Activated CD8-positive, alpha-beta memory T cell treated with anti-CD3 and anti-CD28 coated beads, Interleukin-2, amount 10 ng/mL, durations not matched to agents 7 days and 5 days (primary cell): ENCODE measurements around the gene GBP7. TPM values are rescaled to one million over a fixed set of nuclear protein-coding genes. Genes with fewer than 3 reads are reported as not detected.
"Not testable (repeated sequence)": the region's sequence is repeated elsewhere in the genome, so short reads cannot be mapped to it uniquely, and the experiment has no call there.

ENCODE experiments used
- ATAC-seq: fragments of 150-1000 bp; cut with Tn5 transposase; one replicate; pipeline ENCODE4 v1.10.0; 2021; ENCODE audit warnings: moderate library complexity
- CTCF ChIA-PET: fragments of 350-600 bp; sonication (Branson Sonifier 250); formaldehyde crosslinking; loops from one replicate; lab custom pipeline; 2021; ENCODE audit warnings: antibody characterized with exemption; lab: Charles Lee
- DNase-seq: peaks from one replicate; pipeline ENCODE4 v3.0.0-alpha.2; 2020
- H3K27ac Mint-ChIP-seq: one replicate; pipeline ENCODE4 v1.8.0; 2021; ENCODE audit warnings: mild to moderate bottlenecking, mixed read lengths
- H3K27me3 Mint-ChIP-seq: one replicate; pipeline ENCODE4 v1.8.0; 2021; ENCODE audit warnings: mixed read lengths
- H3K36me3 Mint-ChIP-seq: one replicate; pipeline ENCODE4 v1.8.0; 2021; ENCODE audit warnings: mild to moderate bottlenecking, mixed read lengths
- H3K4me1 Mint-ChIP-seq: one replicate; pipeline ENCODE4 v1.8.0; 2021; ENCODE audit warnings: mixed read lengths
- H3K4me3 Mint-ChIP-seq: one replicate; pipeline ENCODE4 v1.8.0; 2021; ENCODE audit warnings: mild to moderate bottlenecking, moderate library complexity, mixed read lengths
- H3K9me3 Mint-ChIP-seq: one replicate; pipeline ENCODE4 v1.8.0; 2022; ENCODE audit warnings: low read depth, mixed read lengths
- total RNA-seq, 2 experiments: library from RNA; stranded (reverse); gene quantifications; one replicate each; pipeline ENCODE4 v1.2.3, GENCODE V29; 2021

The GBP7 gene, protein sequence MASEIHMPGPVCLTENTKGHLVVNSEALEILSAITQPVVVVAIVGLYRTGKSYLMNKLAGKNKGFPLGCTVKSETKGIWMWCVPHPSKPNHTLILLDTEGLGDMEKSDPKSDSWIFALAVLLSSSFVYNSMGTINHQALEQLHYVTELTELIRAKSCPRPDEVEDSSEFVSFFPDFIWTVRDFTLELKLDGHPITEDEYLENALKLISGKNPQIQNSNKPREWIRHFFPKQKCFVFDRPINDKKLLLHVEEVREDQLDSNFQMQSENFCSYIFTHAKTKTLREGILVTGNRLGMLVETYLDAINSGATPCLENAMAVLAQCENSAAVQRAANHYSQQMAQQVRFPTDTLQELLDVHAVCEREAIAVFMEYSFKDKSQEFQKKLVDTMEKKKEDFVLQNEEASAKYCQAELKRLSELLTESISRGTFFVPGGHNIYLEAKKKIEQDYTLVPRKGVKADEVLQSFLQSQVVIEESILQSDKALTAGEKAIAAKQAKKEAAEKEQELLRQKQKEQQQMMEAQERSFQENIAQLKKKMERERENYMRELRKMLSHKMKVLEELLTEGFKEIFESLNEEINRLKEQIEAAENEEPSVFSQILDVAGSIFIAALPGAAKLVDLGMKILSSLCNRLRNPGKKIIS
- under 1 TPM; 0.18 to 0.28 TPM for total RNA-seq

DNA sequence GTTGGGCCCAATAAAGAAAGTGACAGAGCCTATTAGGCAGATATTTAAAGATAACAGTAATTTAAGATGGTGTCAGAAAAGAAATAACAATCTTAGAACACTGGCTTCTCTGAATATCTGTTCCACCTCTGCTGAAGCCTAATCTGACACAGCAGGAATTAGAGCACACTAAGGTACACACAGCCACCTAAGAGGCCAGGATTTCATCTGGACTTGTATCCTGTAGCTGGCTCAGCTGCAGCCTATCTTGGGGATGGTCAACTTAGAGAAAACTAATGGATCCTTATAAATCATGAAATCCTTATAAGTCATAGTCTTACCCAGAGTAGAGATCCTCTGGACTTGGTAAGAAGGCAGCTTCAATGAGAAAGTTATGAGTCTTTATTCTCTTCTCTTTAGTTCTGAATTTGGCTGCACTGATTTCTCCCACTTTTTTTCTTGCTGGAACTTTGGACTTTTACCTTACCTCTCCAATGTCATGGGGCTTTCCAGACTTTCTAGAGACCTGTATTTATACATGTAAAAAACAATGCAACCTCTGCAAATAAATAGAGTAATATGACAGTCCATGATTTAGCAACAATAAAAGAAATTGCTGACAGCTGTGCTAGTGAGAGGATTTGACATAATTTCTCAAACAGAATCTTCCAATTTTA is at the start of gene GBP7:
GBP7 (minus strand) TSS at position 403 of the 656 bp plus-strand sequence. CDS start 4,068 bp downstream, outside the sequence.
- H3K9me3 Mint-ChIP-seq, result peaks cover 6% of the 10 kb centered on the region
- H3K36me3 Mint-ChIP-seq, result peaks cover 28% of the 10 kb centered on the region
- DNase-seq, result no peak
- peaks cover 13% of the 10 kb centered on the region for H3K4me1 Mint-ChIP-seq
- no peak for ATAC-seq
- no peaks in the 10 kb centered on the region for H3K27me3 Mint-ChIP-seq
- no peak within 1 kb of the TSS for H3K4me3 Mint-ChIP-seq
- CTCF ChIA-PET, result no interaction called here
- H3K27ac Mint-ChIP-seq, result no peak within 1 kb of the TSS

GRCh38 chr1:89221341-89221740 is 45.5 kb upstream of the GBP7 start:
- ATAC-seq, result no peak
- H3K9me3 Mint-ChIP-seq, result peaks cover 16% of the 10 kb centered on the region
- no peaks in the 10 kb centered on the region for H3K4me1 Mint-ChIP-seq
- no peak overlapping the region for H3K27ac Mint-ChIP-seq
- H3K4me3 Mint-ChIP-seq, result no peak overlapping the region
- no peaks in the 10 kb centered on the region for H3K27me3 Mint-ChIP-seq
- no peak for DNase-seq
- CTCF ChIA-PET, result no interaction called here
- H3K36me3 Mint-ChIP-seq, result peaks cover 42% of the 10 kb centered on the region

DNA sequence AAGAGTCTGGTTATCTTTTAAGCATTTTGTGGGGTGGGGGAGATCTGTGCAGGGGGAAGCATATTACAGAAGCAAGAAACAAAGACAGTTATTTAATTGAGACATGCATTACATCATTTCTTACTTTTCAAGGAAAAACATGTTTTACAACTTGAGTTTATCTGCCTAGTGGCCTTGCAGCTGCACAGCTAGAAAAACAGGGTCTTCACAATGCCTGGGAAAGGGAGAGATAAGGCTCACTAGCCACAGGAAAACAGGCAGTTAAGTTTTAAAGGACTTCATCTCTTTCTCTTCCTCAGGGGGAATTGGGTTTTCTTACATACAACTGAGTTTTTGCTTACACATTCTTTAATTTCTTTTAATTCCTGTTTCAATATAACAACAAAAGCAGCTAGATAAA is 44.0 kb upstream of the GBP7 start:
- H3K4me1 Mint-ChIP-seq, DNase-seq, H3K4me3 Mint-ChIP-seq, H3K27me3 Mint-ChIP-seq, ATAC-seq, H3K27ac Mint-ChIP-seq, CTCF ChIA-PET: not testable (repeated sequence)
- Mint-ChIP-seq H3K9me3 (peaks cover 19% of the 10 kb centered on the region), H3K36me3 (peaks cover 38% of the 10 kb centered on the region)

- CTCF ChIA-PET, result interaction anchor here (1.1 kb wide), 1 partner anchor 56 kb away, joined by 3 read pairs; no protein-coding TSS in a partner anchor
- not testable (repeated sequence) for H3K4me1 Mint-ChIP-seq, H3K27ac Mint-ChIP-seq, H3K4me3 Mint-ChIP-seq, ATAC-seq, DNase-seq, H3K27me3 Mint-ChIP-seq
- Mint-ChIP-seq H3K9me3 (peaks cover 19% of the 10 kb centered on the region), H3K36me3 (peaks cover 39% of the 10 kb centered on the region)
These were observed 43.1 kb upstream of the GBP7 start for GRCh38 chr1:89218941-89219340.

- H3K4me3 Mint-ChIP-seq, result no peak overlapping the region
- CTCF ChIA-PET, result interaction anchor here (0.9 kb wide), 1 partner anchor 145 kb away, joined by 4 read pairs; no protein-coding TSS in a partner anchor
- H3K27me3 Mint-ChIP-seq, result no peaks in the 10 kb centered on the region
- peaks cover 24% of the 10 kb centered on the region for H3K9me3 Mint-ChIP-seq
- DNase-seq (no peak), ATAC-seq (no peak)
- H3K27ac Mint-ChIP-seq, result no peak overlapping the region
- H3K4me1 Mint-ChIP-seq, result no peaks in the 10 kb centered on the region
- peaks cover 37% of the 10 kb centered on the region for H3K36me3 Mint-ChIP-seq
These were observed 37.5 kb upstream of the GBP7 start for GRCh38 chr1:89213347-89213746.

GRCh38 chr1:89211035-89211634 is 35.3 kb upstream of the GBP7 start:
- Mint-ChIP-seq H3K4me1 (peaks cover 2% of the 10 kb centered on the region), H3K27ac (no peak overlapping the region), H3K27me3 (no peaks in the 10 kb centered on the region), H3K4me3 (no peak overlapping the region), H3K36me3 (peaks cover 38% of the 10 kb centered on the region), H3K9me3 (peaks cover 24% of the 10 kb centered on the region)
- CTCF ChIA-PET, result no interaction called here
- no peak for DNase-seq
- ATAC-seq, result no peak

DNA sequence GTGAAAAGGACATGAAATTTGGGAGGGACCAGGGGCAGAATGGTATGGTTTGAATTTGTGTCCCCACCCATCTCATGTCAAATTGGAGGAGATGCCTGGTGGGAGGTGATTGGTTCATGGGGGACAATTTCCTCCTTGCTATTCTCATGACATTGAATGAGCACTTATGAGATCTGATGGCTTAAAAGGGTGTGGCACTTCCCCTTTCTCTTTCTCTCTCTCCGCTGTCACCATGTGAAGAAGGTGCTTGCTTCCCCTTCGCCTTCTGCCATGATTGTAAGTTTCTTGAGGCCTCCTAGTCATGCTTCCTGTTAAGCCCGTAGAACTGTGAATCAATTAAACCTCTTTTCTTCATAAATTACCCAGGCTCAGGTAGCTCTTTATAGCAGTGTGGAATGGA is 30.6 kb upstream of the GBP7 start:
- no peaks in the 10 kb centered on the region for H3K27me3 Mint-ChIP-seq
- H3K4me1 Mint-ChIP-seq, result peaks cover 10% of the 10 kb centered on the region
- H3K36me3 Mint-ChIP-seq, result peaks cover 47% of the 10 kb centered on the region
- CTCF ChIA-PET, result interaction anchor here (0.9 kb wide), 1 partner anchor 152 kb away, joined by 4 read pairs; no protein-coding TSS in a partner anchor
- DNase-seq, result no peak
- H3K27ac Mint-ChIP-seq, result no peak overlapping the region
- ATAC-seq, result no peak
- H3K9me3 Mint-ChIP-seq, result peaks cover 24% of the 10 kb centered on the region
- no peak overlapping the region for H3K4me3 Mint-ChIP-seq

DNA sequence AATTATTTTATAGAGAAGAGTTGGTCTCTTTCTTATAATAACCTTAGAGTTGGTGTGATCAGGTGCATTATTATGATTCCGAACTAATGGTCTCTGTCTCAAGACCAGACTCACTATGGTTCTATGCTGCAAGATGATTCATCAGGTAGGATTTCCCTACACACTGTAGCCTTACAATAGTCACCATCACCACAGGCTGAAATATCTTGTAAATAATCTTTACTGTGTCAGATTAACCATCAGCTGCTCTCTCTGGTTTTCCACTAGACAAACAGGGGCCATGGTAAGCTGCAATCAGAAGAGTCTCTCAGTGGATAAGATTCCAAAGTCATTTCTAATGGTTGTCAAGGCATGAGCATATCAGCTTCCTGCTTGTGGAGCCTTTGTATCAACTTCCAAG is 27.4 kb upstream of the GBP7 start:
- no peaks in the 10 kb centered on the region for H3K27me3 Mint-ChIP-seq
- ATAC-seq (no peak), DNase-seq (no peak)
- CTCF ChIA-PET, result interaction anchor here (0.8 to 1.1 kb wide), 4 partner anchors 69 to 181 kb away, joined by 3 to 4 read pairs (median 3); partner anchors contain the start of gene GBP5
- H3K27ac Mint-ChIP-seq, result no peak overlapping the region
- H3K4me3 Mint-ChIP-seq, result no peak overlapping the region
- peaks cover 23% of the 10 kb centered on the region for H3K4me1 Mint-ChIP-seq
- H3K9me3 Mint-ChIP-seq, result peaks cover 17% of the 10 kb centered on the region
- H3K36me3 Mint-ChIP-seq, result peaks cover 49% of the 10 kb centered on the region

DNA sequence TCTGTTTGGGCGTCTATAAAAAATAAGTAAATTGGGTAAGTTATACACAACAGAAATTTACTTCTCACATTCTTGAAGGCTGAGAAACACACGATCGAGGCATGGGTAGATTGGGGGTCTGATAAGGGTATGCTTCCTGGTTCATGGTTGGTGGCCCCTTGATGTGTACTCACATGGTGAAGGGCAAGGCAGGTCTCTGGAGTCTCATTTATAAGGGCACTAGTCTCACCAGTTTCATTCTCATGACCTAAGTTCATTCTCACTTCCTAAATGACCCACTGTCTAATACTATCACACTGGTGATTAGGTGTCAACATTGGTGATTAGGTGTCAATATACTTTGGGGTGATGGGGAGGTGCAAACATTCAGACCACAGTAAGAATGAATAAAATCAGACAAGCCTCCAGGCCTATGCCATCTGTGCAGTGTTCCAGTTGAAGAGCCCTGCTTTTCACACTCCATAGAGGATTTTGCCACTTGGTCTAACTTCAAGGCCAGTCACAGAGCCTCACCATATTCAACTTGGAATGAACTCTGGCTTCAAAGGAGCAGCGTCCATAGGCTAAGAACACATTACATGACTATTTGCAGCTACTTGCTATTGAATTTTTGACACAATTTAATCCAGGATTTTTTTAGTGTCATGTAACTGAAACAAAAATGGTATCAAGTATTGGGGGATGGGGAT is 25.4 kb upstream of the GBP7 start:
- Mint-ChIP-seq H3K27ac (peak overlapping the region; percentile 72), H3K4me3 (peak overlapping the region; percentile 46), H3K9me3 (peaks cover 8% of the 10 kb centered on the region), H3K27me3 (no peaks in the 10 kb centered on the region), H3K4me1 (peaks cover 34% of the 10 kb centered on the region), H3K36me3 (peaks cover 51% of the 10 kb centered on the region)
- DNase-seq, result no peak
- no peak for ATAC-seq
- CTCF ChIA-PET, result interaction anchor here (1.4 kb wide), 1 partner anchor 15 kb away, joined by 3 read pairs; no protein-coding TSS in a partner anchor

GRCh38 chr1:89200663-89201062 is 24.9 kb upstream of the GBP7 start:
- Mint-ChIP-seq H3K4me3 (peak overlapping the region; percentile 46), H3K27ac (peak overlapping the region; percentile 72), H3K36me3 (peaks cover 53% of the 10 kb centered on the region), H3K4me1 (peaks cover 40% of the 10 kb centered on the region), H3K9me3 (peaks cover 8% of the 10 kb centered on the region), H3K27me3 (no peaks in the 10 kb centered on the region)
- no peak for ATAC-seq
- CTCF ChIA-PET, result interaction anchor here (4.2 kb wide), 1 partner anchor 158 kb away, joined by 22 read pairs; no protein-coding TSS in a partner anchor
- no peak for DNase-seq

- no peak for DNase-seq
- H3K36me3 Mint-ChIP-seq, result peaks cover 53% of the 10 kb centered on the region
- no peak for ATAC-seq
- peaks cover 51% of the 10 kb centered on the region for H3K4me1 Mint-ChIP-seq
- H3K27ac Mint-ChIP-seq, result peak overlapping the region; percentile 99
- H3K9me3 Mint-ChIP-seq, result peaks cover 8% of the 10 kb centered on the region
- H3K27me3 Mint-ChIP-seq, result no peaks in the 10 kb centered on the region
- CTCF ChIA-PET, result interaction anchor here (0.7 to 4.2 kb wide), 7 partner anchors 67 to 200 kb away, joined by 3 to 22 read pairs (median 7); partner anchors contain the start of genes GBP1 and GBP5
- peak overlapping the region; percentile 97 for H3K4me3 Mint-ChIP-seq
These were observed 23.8 kb upstream of the GBP7 start for GRCh38 chr1:89199525-89200031.

- peaks cover 2% of the 10 kb centered on the region for H3K9me3 Mint-ChIP-seq
- ATAC-seq, result peak; percentile 76
- H3K27me3 Mint-ChIP-seq, result no peaks in the 10 kb centered on the region
- peak within 1 kb of the TSS; percentile 97 for H3K4me3 Mint-ChIP-seq
- CTCF ChIA-PET, result interaction anchor here (0.7 to 4.2 kb wide), 13 partner anchors 62 to 256 kb away, joined by 3 to 22 read pairs (median 5); partner anchors contain the start of genes GBP1 and GBP5
- H3K36me3 Mint-ChIP-seq, result peaks cover 53% of the 10 kb centered on the region
- peaks cover 58% of the 10 kb centered on the region for H3K4me1 Mint-ChIP-seq
- peak within 1 kb of the TSS; percentile 99 for H3K27ac Mint-ChIP-seq
- peak; percentile 67 for DNase-seq
These were observed 22.8 kb upstream of the GBP7 start, which contains the start of gene GBP4 for GRCh38 chr1:89198491-89199072. GBP4 (minus strand) TSS chr1:89198942; CDS start chr1:89198834, 108 bp downstream.
